Measurements from ENCODE around the gene CRTC1.
"Not testable (repeated sequence)": the region's sequence is repeated elsewhere in the genome, so short reads cannot be mapped to it uniquely, and the experiment has no call there.

CRTC1 gene

DNA sequence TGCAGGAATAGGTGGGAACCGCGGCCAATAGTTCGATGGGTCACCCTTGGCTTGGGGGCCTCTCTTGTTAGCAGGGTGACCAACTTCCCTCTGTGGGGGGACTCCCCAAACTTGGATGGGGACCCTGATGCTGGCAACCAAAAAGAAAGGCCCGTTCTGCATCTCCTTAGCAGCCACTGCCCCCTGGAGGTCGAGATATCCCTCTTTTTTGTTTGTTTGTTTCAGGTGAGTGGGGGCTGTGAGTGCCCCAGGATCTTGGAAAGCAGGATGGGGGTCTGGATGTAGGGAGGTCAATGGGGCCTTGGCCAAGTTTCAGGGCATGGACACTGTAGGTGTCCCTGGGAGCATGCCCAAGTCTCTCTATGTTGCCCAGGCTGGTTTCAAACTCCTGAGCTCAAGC, 7.7 kb upstream of the CRTC1 start:
- Histone ChIP-seq H3K27me3 (ENCODE audit: insufficient read depth, low read length, poor library complexity) (no peaks in the 10 kb centered on the region), H2AFZ (ENCODE audit: low read depth, low read length) (no peak overlapping the region), H3K4me1 (ENCODE audit: insufficient read depth, low read length) (no peaks in the 10 kb centered on the region), H3K9me3 (ENCODE audit: insufficient read depth, low read length, severe bottlenecking) (no peaks in the 10 kb centered on the region), H3K79me2 (ENCODE audit: insufficient read depth, low read length) (no peaks in the 10 kb centered on the region), H3K4me3 (ENCODE audit: low read depth in 1 of 2, low read length in 2 of 2) (no peak overlapping the region), H3K9ac (ENCODE audit: low read depth, low read length) (no peak overlapping the region), H4K20me1 (ENCODE audit: insufficient read depth, low read length) (peaks cover 3% of the 10 kb centered on the region; the same call in 1 of the 2 replicates), H3K4me2 (ENCODE audit: insufficient read depth, low read length) (no peak overlapping the region), H3K27ac (ENCODE audit: low read length) (no peak overlapping the region), H3K36me3 (ENCODE audit: insufficient read depth, low read length) (peaks cover 14% of the 10 kb centered on the region)
- TF ChIP-seq CTCF (IDR thresholded peaks at IDR 0.05; ENCODE audit: borderline replicate concordance, extremely low read depth, low read length, poor library complexity, severe bottlenecking): peak; percentile 52
- no peak for TF ChIP-seq EZH2 (IDR thresholded peaks at IDR 0.05; ENCODE audit: borderline replicate concordance, low read depth, low read length, severe bottlenecking)
- DNase-seq (peak; percentile 29), ATAC-seq (ENCODE audit: insufficient read depth, low read depth) (no peak)

GRCh38 chr19:18676692-18677091, 6.8 kb upstream of the CRTC1 start:
- H3K36me3 ChIP-seq (ENCODE audit: insufficient read depth, low read length): peaks cover 7% of the 10 kb centered on the region; the same call in 1 of the 2 replicates
- H3K27me3 ChIP-seq (ENCODE audit: insufficient read depth, low read length, poor library complexity): no peaks in the 10 kb centered on the region
- TF ChIP-seq EZH2 (IDR thresholded peaks at IDR 0.05; ENCODE audit: borderline replicate concordance, low read depth, low read length, severe bottlenecking) (no peak), CTCF (IDR thresholded peaks at IDR 0.05; ENCODE audit: borderline replicate concordance, extremely low read depth, low read length, poor library complexity, severe bottlenecking) (no peak)
- H3K4me3 ChIP-seq (ENCODE audit: low read depth in 1 of 2, low read length in 2 of 2): no peak overlapping the region
- H3K79me2 ChIP-seq (ENCODE audit: insufficient read depth, low read length): no peaks in the 10 kb centered on the region
- H3K4me1 ChIP-seq (ENCODE audit: insufficient read depth, low read length): peaks cover under 1% of the 10 kb centered on the region; the same call in 1 of the 2 replicates
- H4K20me1 ChIP-seq (ENCODE audit: insufficient read depth, low read length): no peaks in the 10 kb centered on the region
- DNase-seq (no peak), ATAC-seq (ENCODE audit: insufficient read depth, low read depth) (no peak)
- no peak overlapping the region for H3K27ac ChIP-seq (ENCODE audit: low read length)
- no peaks in the 10 kb centered on the region for H3K9me3 ChIP-seq (ENCODE audit: insufficient read depth, low read length, severe bottlenecking)
- H3K4me2 ChIP-seq (ENCODE audit: insufficient read depth, low read length): no peak overlapping the region
- no peak overlapping the region for H2AFZ ChIP-seq (ENCODE audit: low read depth, low read length)
- no peak overlapping the region for H3K9ac ChIP-seq (ENCODE audit: low read depth, low read length)

DNA sequence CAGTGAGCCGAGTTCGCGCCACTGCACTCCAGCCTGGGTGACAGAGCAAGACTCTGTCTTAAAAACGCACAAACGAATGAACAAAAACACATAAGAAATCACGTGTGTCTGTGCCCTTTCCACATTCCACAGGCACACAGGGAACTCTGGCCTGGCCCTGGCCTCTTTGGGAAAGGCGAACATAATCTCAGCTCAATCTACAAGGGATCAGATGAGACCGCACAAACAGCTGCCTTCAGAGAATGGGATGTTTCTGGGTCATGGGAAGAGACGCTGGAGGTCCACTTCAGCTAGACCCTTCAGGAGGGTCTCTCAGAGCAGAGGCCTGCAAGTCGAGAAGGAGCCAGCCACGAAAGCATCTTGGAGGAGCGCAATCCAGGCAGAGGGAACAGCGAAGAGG, 6.3 kb upstream of the CRTC1 start:
- no peak for TF ChIP-seq CTCF (IDR thresholded peaks at IDR 0.05; ENCODE audit: borderline replicate concordance, extremely low read depth, low read length, poor library complexity, severe bottlenecking)
- no peak for TF ChIP-seq EZH2 (IDR thresholded peaks at IDR 0.05; ENCODE audit: borderline replicate concordance, low read depth, low read length, severe bottlenecking)
- H3K4me3 ChIP-seq (ENCODE audit: low read depth in 1 of 2, low read length in 2 of 2): no peak overlapping the region
- H3K9ac ChIP-seq (ENCODE audit: low read depth, low read length): no peak overlapping the region
- H3K36me3 ChIP-seq (ENCODE audit: insufficient read depth, low read length): 0 out of 2 replicates have a peak, but pooled peaks cover 4% of the 10 kb centered on the region
- H4K20me1 ChIP-seq (ENCODE audit: insufficient read depth, low read length): no peaks in the 10 kb centered on the region
- no peak overlapping the region for H3K27ac ChIP-seq (ENCODE audit: low read length)
- ATAC-seq (ENCODE audit: insufficient read depth, low read depth): no peak
- no peaks in the 10 kb centered on the region for H3K27me3 ChIP-seq (ENCODE audit: insufficient read depth, low read length, poor library complexity)
- H3K4me2 ChIP-seq (ENCODE audit: insufficient read depth, low read length): no peak overlapping the region
- DNase-seq: no peak
- H3K79me2 ChIP-seq (ENCODE audit: insufficient read depth, low read length): no peaks in the 10 kb centered on the region
- peaks cover 5% of the 10 kb centered on the region for H3K4me1 ChIP-seq (ENCODE audit: insufficient read depth, low read length)
- H3K9me3 ChIP-seq (ENCODE audit: insufficient read depth, low read length, severe bottlenecking): no peaks in the 10 kb centered on the region
- H2AFZ ChIP-seq (ENCODE audit: low read depth, low read length): no peak overlapping the region

- H3K36me3 ChIP-seq (ENCODE audit: insufficient read depth, low read length); H3K4me2 ChIP-seq (ENCODE audit: insufficient read depth, low read length); H3K27ac ChIP-seq (ENCODE audit: low read length); H4K20me1 ChIP-seq (ENCODE audit: insufficient read depth, low read length); DNase-seq; H3K27me3 ChIP-seq (ENCODE audit: insufficient read depth, low read length, poor library complexity); H3K9ac ChIP-seq (ENCODE audit: low read depth, low read length); H3K9me3 ChIP-seq (ENCODE audit: insufficient read depth, low read length, severe bottlenecking); ATAC-seq (ENCODE audit: insufficient read depth, low read depth); H2AFZ ChIP-seq (ENCODE audit: low read depth, low read length); H3K4me3 ChIP-seq (ENCODE audit: low read depth in 1 of 2, low read length in 2 of 2): not testable (repeated sequence)
- H3K79me2 ChIP-seq (ENCODE audit: insufficient read depth, low read length): peaks cover 14% of the 10 kb centered on the region
- peaks cover 26% of the 10 kb centered on the region for H3K4me1 ChIP-seq (ENCODE audit: insufficient read depth, low read length)
Measured at GRCh38 chr19:18680148-18680547, 3.3 kb upstream of the CRTC1 start.
